ENCODE data around the gene RYR1.
"Not testable (repeated sequence)": the region's sequence is repeated elsewhere in the genome, so short reads cannot be mapped to it uniquely, and the experiment has no call there.

Gene RYR1

DNA sequence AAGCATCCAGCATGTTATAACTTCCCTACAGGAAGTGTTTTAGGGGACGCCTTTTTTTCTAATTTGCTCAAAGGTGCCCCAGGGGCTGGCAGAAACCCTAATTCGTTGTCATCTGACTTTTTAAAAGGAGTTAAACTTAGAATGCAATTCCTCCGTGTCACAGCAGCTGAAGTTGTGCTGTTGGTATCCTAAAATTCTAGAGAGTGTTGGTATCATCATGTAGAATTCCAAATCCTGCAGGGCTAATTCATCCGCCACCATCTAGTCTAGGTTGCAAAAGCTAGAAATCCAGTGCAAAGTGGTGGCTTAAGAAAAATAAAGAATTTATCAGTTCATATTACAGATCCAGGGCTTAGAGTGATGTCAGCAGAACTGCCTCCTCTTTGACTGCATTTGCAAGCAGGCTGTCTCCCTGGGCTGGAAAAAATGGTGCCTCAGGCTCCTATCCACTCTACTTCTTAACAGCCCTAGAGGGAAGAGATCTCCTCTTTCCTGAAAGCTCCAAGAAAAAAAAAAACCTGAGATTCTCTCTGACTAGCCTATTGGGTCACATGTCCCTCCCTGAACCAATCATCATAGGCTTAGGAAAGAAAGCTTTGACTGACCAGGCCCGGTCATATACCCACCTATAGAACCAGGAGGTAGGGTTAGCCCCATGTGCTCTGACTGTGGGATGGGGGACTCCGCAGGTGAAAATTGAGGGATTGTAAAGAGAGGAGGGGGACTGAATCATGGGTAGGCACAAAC is 111.3 kb downstream of the RYR1 start:
- peak; percentile 72 for DNase-seq

DNA sequence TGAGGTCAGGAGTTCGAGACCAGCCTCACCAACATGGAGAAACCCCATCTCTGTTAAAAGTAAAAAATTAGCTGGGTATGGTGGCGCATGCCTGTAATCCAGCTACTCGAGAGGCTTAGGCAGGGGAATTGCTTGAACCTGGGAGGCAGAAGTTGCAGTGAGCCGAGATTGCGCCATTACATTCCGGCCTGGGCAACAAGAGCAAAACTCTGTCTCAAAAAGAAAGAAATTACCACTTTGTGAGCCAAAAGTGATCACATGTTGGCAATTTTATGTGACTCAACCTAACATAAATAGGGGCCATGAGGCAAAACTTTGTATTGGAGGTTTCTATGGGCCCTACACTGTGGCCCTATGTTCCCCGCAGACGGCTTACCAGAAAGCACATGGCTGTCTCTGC is 112.1 kb downstream of the RYR1 start:
- no peak for DNase-seq

DNA sequence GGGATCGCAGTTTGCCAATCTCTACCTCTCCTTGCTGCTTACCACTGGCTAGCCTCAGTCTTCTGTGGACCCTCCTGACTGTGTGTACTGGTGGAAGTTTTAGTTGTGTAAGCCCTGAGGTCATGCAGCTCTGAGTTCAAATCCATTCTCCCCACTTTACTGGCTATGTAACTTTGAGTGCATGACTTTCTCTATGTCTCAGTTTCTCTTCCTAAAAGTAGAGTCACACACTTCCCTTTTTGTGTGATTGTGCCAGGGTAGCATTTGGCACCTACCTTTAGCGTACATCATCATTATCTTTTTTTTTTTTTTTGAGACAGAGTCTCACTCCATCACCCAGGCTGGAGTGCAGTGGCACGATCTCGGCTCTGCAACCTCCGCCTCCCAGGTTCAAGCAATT is 113.9 kb downstream of the RYR1 start:
- DNase-seq: no peak

DNA sequence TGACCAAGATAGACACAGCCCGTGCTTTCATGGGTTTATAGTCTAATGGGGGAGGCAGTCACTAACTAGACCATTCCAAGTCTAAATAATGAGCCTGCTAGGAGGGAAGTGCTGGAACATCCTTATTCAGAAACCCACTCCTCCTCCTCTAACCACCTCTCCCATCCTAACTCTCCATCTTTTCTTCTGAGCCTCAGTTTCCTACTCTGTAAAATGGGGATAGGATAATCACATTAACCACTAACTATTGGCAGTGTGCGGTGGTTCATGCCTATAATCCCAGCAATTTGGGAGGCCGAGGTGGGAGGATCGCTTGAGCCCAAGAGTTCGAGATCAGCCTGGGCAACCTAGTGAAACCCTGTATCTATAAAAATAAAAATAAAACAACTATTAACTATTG is 115.6 kb downstream of the RYR1 start:
- no peak for DNase-seq

DNA sequence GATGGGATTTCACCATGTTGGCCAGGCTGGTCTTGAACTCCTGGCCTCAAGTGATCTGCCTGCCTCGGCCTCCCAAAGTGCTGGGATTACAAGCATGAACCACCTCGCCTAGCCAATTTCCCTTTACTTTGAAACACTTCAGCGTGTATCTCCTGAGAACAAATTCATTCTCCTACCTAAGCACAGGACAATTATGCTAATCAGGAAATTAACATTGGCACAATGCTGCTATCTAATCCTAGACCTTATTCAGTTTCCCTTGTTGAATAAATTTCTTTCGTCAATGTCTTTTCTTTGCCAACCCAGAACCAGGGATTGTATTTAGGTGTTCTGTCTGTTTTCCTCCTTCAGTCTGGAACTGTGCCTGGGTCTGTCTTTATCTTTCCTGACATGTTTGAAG is 116.5 kb downstream of the RYR1 start:
- no peak for DNase-seq

DNA sequence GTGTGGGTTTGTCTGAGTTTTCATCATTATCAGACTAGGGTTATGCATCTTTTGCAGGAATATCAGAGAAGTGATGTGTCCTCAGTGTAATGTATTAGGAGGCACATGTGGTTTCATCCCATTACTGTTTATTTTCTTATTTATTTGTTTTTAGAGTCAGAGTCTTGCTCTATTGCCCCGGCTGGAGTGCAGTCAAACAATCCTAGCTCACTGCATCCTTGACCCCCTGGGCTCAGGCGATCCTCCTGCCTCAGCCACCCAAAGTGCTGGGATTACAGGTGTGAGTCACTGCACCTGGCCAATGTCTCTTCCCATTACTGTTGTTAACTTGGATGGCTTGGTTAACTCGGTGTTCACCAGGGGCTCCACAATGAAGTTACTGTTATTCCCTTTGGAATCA is 116.9 kb downstream of the RYR1 start:
- DNase-seq: no peak

DNA sequence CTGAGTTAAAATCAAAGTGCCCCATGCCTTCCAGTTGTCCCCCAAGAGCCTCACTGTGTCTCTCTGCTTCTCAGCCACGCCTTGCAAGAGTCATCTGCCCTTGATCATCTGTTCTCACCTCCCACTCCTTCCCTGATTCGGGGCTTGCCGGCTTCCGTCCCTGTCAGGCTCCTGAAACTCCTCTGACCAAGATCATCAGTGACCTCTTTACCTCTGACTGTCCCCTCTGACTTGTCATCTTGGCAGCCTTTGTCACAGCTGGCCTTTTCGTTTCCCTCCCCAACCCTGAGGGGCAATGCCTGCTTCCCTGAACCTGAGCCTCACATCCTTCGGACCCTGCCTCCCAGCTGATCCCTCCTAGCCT is 117.9 kb downstream of the RYR1 start:
- no peak for DNase-seq

DNA sequence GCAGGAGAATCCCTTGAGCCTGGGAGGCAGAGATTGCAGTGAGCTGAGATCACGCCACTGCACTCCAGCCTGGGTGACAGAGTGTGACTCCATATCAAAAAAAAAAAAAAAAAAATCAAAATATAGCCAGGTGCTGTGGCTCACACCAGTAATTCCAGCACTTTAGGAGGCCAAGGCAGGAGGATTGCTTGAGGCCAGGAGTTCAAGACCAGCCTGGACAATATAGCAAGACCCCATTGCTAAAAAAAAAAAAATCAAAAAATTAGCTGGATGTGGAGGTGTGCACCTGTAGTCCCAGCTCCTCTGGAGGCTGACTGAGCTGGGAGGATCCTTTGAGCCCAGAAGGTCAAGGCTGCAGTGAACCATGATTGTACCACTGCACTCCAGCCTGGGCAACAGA is 119.7 kb downstream of the RYR1 start:
- not testable (repeated sequence) for DNase-seq

DNA sequence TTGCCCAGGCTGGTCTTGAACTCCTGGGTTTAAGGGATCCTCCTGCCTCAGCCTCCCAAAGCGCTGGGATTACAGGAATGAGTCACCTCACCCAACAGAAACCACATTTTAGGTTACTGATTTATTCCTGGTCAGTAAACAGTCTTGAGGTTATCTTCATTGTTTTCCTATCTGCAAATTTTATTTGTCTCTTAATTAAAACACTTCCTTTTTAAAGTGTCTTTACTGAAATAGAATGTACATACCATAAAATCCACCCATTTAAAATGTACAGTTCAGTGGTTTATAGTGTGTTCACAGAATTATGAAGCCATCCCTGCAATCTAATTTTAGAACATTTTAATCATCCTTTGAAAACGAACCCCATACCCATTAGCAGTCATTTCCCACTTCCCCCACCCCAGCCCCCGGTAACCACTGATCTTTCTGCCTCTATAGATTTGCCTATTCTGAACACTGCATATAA is 121.2 kb downstream of the RYR1 start:
- no peak for DNase-seq

DNA sequence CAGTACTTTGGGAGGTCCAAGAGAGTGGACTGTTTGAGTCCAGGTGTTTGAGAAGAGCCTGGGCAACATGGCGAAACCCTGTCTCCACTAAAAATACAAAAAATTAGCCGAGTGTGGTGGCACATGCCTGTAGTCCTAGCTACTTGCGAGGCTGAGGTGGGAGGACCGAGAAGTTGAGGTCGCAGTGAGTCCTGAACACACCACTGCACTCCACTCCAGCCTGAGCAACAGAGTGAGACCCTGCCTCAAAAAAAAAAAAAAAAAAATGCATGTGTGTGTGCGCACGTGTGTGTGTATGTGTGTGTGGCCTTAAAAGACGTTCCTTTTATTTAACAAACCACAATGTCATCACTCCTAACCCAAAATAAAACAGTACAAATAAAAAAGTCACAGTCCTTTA is 121.7 kb downstream of the RYR1 start:
- no peak for DNase-seq

DNA sequence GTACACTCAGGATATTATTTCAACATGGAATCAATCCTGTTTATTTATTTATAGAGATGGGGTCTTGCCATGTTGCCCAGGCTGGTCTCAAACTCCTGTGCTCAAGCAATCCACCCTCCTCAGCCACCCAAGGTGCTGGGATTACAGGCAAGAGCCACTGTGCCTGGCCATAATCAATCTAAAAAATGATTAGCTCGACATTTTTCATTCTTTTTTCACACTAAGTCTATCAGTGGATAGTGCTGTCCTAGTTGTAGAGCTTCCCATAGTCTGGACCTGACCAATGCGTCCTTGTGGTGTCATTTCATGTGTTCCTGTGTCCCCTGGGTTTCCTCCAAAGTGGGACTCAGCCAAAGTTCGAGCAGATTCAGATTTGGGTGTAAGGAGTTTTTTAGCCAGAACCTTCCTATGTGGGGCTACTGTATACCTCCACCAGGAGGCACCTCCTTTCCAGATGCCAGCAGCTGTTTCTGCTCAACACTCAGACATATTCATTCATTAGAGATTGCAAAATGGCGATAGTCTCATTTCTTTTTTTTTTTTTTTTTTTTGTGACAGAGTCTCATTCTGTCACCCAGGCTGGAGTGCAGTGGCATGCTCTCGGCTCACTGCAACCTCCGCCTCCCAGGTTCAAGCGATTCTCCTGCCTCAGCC is 123.2 kb downstream of the RYR1 start:
- DNase-seq: no peak

DNA sequence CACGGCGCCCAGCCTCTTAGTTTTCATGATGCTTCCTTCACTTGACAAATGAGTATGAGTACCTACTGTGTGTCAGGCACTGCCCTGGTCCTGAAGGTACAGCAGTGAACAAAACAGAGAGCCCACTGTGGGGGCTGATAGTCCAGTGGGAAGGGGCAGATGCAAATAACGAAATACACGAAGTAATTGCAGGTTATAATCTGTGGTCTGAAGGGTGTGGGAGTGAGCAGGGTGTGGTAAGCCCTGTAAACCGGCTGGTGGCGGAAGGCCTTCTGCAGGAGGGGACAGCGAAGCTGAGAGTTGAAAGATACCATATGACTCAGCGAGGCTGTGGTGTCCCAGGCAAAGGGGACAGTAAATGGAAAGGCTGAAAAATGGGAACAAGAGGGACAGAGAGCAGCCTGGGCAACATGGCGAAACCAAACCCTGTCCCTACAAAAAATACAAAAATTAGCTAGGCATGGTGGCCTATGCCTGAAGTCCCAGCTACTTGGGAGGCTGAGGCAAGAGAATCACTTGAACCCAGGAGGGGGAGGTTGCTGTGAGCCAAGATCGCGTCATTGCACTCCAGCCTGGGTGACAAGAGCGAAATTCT is 123.8 kb downstream of the RYR1 start:
- DNase-seq: no peak

DNA sequence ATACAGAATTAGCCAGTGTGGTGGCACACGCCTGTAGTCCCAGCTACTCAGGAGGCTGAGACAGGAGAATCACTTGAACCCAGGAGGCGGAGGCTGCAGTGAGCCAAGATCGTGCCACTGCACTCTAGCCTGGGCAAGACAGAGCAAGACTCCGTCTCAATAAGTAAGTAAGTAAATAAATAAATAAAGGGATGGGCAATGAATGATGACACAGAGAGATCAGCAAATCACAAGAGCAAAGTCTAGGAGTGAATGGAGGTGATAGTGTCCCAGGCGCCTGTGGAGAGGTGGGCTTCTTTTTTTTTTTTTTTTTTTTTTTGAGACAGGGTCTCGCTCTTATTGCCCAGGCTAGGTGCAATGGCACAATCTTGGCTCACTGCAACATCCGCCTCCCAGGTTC is 125.4 kb downstream of the RYR1 start:
- DNase-seq: not testable (repeated sequence)

DNA sequence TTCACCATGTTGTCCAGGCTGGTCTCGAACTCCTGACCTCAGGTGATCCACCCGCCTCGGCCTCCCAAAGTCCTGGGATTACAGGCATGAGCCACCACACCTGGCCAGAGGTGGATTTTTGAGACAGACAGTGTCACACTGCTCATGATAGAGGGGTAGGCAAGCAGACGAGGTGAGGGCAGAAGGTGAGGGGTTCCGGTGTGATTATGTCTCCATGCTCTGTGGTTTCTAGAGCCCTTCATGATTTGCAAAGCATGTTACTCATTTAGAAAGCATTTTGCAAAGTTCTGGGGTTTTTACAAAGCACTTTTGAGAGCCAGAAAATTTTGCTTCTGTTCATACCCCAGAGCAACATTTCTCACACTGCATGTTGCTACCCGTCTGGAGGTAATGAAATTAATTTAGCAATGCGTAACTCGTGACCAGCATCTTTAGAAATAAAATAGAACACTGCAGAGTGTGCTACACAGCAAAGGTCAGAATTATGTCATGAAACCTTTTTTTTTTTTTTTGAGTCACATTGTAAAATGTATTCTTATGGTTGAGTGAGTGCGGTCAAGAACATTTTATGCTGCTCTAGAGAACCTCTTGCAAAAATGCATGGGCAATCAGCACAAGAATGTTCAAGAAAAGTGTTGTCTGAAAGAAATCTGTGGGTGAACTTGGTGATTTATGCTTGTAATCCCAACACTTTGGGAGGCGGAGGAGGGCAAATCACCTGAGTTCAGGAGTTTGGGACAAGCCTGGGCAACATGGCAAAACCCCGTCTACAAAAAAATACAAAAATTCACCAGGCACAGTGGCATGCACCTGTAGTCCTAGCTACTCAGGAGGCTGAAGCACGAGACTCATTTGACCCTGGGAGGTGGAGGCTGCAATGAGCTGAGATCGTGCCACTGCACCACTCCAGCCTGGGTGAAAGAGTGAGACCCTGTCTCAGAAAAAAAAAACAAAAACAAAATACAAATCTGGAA is 126.2 kb downstream of the RYR1 start:
- no peak for DNase-seq

DNA sequence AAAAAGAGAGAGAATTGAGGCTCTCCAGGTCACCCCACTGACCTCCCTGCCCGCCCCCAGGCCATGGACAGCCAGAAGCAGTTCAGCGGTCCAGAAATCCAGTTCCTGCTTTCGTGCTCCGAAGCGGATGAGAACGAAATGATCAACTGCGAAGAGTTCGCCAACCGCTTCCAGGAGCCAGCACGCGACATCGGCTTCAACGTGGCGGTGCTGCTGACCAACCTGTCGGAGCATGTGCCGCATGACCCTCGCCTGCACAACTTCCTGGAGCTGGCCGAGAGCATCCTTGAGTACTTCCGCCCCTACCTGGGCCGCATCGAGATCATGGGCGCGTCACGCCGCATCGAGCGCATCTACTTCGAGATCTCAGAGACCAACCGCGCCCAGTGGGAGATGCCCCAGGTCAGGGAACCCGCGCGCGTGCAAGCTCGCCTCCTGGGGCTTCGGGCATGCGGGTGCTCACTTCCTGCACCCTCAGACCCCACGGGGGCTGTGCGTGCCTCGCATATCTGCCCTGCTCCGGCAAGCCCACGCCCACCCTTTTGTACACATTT is 127.6 kb downstream of the RYR1 start:
- no peak for DNase-seq

DNA sequence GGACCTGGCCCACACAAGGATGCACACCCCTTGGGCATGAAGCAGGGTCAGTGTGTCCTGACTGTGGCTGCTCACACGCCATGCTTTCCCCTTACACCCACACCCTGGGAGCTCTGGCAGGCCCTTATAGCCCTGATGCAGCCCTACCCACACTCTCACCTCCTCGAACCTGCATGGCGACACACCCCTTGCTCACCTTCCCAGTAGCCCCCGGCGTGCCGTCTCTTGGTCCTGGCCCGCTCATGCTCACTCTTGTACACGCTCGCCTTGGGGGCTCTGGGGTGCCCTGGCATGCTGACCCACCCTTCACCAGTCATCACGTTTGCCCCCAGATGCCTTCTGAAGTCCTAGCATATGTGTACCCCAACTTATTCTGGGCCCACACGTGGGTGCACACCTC is 128.2 kb downstream of the RYR1 start:
- no peak for DNase-seq

DNA sequence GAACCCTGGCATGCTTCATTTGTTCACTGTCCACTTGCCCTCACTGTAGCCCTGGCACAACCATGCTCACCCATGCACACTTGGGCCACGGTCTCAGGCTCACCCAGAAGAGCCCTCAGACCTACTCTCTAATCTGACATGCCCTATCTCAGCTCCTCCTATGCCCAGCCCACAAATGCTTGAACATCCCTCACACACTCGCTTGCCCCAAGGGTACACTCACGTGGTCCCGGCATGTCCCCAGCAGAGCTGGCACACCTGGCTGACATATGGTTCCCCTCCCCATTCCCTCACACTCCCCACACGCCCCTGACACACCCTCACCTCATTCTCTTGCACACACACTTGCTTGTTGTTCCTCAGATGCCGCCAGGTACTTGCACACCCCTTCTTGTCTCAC is 128.6 kb downstream of the RYR1 start:
- no peak for DNase-seq

DNA sequence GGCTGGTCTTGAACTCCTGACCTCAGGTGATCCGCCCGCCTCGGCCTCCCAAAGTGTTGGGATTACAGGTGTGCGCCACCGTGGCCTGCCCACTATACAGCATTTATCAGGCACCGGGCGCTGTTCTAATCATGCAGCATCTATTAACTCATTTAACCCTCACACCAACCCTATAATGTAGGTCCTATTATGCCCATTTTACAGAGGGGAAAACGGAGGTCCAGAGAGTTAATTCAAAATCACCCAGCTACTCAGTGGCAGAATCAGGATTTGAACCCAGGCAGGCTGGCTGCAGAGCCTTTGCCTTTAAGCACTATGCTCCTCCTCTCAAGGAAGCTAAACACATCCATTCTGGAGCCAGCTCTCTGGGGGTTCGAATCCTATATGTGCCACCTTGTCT is 130.0 kb downstream of the RYR1 start:
- DNase-seq: no peak

DNA sequence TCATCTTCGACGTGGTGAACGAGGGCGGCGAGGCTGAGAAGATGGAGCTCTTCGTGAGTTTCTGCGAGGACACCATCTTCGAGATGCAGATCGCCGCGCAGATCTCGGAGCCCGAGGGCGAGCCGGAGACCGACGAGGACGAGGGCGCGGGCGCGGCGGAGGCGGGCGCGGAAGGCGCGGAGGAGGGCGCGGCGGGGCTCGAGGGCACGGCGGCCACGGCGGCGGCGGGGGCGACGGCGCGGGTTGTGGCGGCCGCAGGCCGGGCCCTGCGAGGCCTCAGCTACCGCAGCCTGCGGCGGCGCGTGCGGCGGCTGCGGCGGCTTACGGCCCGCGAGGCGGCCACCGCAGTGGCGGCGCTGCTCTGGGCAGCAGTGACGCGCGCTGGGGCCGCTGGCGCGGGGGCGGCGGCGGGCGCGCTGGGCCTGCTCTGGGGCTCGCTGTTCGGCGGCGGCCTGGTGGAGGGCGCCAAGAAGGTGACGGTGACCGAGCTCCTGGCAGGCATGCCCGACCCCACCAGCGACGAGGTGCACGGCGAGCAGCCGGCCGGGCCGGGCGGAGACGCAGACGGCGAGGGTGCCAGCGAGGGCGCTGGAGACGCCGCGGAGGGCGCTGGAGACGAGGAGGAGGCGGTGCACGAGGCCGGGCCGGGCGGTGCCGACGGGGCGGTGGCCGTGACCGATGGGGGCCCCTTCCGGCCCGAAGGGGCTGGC is 131.6 kb downstream of the RYR1 start:
- DNase-seq: no peak

DNA sequence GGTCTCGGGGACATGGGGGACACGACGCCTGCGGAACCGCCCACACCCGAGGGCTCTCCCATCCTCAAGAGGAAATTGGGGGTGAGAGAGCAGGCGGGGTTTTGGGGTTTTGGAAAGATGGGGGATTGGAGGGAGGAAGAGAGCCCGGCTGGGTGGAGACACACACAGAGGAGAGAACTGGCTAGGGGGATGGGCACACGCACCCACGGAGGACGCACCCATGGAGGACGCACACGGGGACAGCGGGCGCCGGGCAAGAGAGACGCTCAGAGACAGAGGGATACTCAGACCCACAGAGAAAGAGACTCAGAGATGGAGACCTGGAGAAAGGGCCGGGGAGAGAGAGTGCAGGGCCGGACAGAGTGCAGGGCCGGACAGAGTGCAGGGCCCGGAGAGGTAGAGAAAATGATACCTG is 132.2 kb downstream of the RYR1 start:
- no peak for DNase-seq

DNA sequence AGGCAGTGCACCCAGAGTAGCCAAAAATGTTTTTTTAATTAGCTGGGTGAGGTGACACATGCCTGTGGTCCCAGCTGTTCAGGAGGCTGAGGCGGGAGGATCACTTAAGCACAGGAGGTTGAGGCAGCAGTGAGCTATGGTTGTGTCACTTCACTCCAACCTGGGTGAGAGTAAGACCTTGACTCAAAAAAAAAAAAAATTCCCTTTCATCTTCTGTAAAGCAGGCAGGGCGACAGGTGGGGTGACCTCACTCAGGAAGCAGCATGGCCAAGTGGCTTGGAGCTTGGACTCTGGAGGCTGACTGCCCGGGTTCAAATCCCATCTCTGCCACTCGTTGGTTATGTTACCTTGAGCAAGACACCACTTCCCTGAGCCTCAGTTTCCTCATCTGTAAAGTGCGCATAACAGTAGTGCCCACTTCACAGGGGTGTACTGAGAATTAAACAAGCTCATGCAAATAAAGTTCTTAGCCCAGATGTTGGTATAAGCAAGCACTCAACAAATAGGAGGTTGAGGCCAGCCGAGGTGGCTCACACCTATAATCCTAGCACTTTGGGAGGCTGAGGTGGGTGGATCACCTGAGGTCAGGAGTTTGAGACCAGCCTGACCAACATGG is 136.0 kb downstream of the RYR1 start:
- no peak for DNase-seq

DNA sequence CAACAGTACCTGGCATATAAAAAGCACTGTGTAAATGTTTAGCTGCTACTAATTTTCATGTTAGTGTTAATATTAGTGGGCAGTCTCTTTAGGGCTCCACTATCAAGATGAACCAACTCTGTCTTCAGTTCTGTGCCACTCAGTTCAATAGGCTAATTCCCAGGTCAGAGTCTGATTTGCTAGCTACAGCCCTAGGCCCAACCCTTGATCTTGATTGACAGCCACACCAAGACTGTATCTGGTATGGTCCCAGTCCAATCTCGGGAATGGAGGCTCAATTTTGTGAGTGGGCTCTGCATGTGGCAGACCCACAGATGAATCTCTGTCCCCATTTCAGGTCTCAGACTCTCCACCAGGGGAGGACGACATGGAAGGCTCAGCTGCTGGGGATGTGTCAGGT is 138.2 kb downstream of the RYR1 start:
- no peak for DNase-seq
